NCI-H1417 (cell line): Measurements from ENCODE around the gene PTPRG.

Experiments used
- DNase-seq, 3 experiments: peaks; one replicate each; lab custom pipeline; 2025; lab: John Stamatoyannopoulos, UW

The PTPRG gene

GRCh38 chr3:62110443-62111225, 549.3 kb downstream of the PTPRG start:
- no peak for DNase-seq

GRCh38 chr3:62113092-62113491, 551.7 kb downstream of the PTPRG start:
- no peak for DNase-seq

- no peak for DNase-seq
These were observed 553.4 kb downstream of the PTPRG start for GRCh38 chr3:62114763-62115162.

- DNase-seq: no peak
These were observed 556.7 kb downstream of the PTPRG start for GRCh38 chr3:62117903-62118548.

- no peak for DNase-seq
These were observed 557.8 kb downstream of the PTPRG start for GRCh38 chr3:62119139-62119538.

- DNase-seq: no peak
These were observed 561.4 kb downstream of the PTPRG start for GRCh38 chr3:62122819-62123218.

GRCh38 chr3:62125380-62125779, 564.0 kb downstream of the PTPRG start:
- no peak for DNase-seq

GRCh38 chr3:62127116-62127515, 565.7 kb downstream of the PTPRG start:
- DNase-seq: no peak

GRCh38 chr3:62128051-62128450, 566.7 kb downstream of the PTPRG start:
- no peak for DNase-seq

GRCh38 chr3:62128681-62129080, 567.3 kb downstream of the PTPRG start:
- no peak for DNase-seq

GRCh38 chr3:62131050-62131449, 569.7 kb downstream of the PTPRG start:
- no peak for DNase-seq

- DNase-seq: peak in 1 of 3 experiments; percentile 23
These were observed 570.2 kb downstream of the PTPRG start for GRCh38 chr3:62131620-62132019.

GRCh38 chr3:62132027-62132602, 570.7 kb downstream of the PTPRG start:
- no peak for DNase-seq

- no peak for DNase-seq
These were observed 571.6 kb downstream of the PTPRG start for GRCh38 chr3:62133015-62133414.

GRCh38 chr3:62134061-62134496, 572.7 kb downstream of the PTPRG start:
- no peak for DNase-seq

GRCh38 chr3:62135741-62136140, 574.4 kb downstream of the PTPRG start:
- DNase-seq: no peak

GRCh38 chr3:62139957-62140356, 578.6 kb downstream of the PTPRG start:
- DNase-seq: no peak

- DNase-seq: no peak
These were observed 581.1 kb downstream of the PTPRG start for GRCh38 chr3:62142331-62143085.

GRCh38 chr3:62143843-62144450, 582.6 kb downstream of the PTPRG start:
- DNase-seq: peak in 1 of 3 experiments; percentile 3

GRCh38 chr3:62144482-62144881, 583.1 kb downstream of the PTPRG start:
- no peak for DNase-seq

GRCh38 chr3:62145086-62145757, 583.9 kb downstream of the PTPRG start:
- no peak for DNase-seq
